ENCODE results near the gene TMEM182.

Gene TMEM182

DNA sequence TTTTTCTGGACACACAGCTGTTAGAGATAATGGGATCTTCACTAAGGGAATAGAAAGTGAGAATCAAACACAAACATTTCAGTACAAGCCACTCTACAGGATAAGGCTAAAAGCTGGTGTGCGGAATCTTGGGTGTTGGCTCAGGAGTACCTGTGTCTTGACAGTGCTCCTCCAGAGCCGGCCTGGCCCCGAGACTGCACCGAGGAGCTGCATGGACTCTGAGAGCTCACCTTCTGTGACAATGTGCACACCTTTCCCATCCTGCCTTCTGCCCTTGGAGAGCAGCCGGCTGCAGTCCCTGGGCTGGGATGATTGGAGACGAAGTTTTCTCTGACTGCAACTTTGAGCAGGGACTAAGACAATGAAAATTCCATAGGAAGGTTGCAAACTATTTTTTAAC, 89.1 kb downstream of the TMEM182 start:
- TF ChIP-seq MAX (IDR thresholded peaks at IDR 0.05) (no peak), CREB1 (IDR thresholded peaks at IDR 0.05; ENCODE audit: low read depth) (no peak), NFIC (IDR thresholded peaks at IDR 0.05) (no peak), YY1 (IDR thresholded peaks at IDR 0.05; ENCODE audit: low read depth) (no peak), FOXM1 (IDR thresholded peaks at IDR 0.05; ENCODE audit: borderline replicate concordance, low read depth) (no peak)

DNA sequence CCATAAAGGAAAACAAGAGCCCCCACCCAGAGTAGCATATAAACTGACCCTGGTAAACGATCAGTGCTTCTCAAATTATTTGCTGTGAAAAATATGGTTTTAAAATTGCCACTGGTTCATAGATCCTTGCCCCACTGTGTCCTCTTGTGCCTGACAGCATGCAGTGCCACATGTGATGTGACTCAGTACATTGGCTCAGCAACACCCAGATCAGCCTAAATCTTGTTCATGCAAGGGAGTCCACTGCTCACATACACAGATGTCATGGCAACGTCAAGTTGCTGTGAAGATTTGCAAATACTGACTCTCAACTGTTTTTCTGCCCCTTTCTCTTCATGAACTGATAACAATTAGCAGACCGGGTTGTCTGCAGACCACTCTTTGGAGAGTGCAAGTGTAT, 91.0 kb downstream of the TMEM182 start:
- TF ChIP-seq ZBTB7A (IDR thresholded peaks at IDR 0.05; ENCODE audit: low read depth) (no peak), REST (IDR thresholded peaks at IDR 0.05; ENCODE audit: low read depth) (no peak), TAF1 (IDR thresholded peaks at IDR 0.05; ENCODE audit: low read depth) (no peak), YY1 (IDR thresholded peaks at IDR 0.05; ENCODE audit: low read depth) (no peak), MAX (IDR thresholded peaks at IDR 0.05) (no peak), FOXM1 (IDR thresholded peaks at IDR 0.05; ENCODE audit: borderline replicate concordance, low read depth) (no peak), RAD21 (IDR thresholded peaks at IDR 0.05; ENCODE audit: low read depth) (no peak), CEBPB (IDR thresholded peaks at IDR 0.05) (no peak), EGR1 (IDR thresholded peaks at IDR 0.05) (no peak), EP300 (IDR thresholded peaks at IDR 0.05; ENCODE audit: borderline replicate concordance) (no peak), NFIC (IDR thresholded peaks at IDR 0.05) (no peak)
